NB4 (cell line): ENCODE measurements around the gene NRP2.

Experiments
- MYC ChIP-seq: IDR thresholded peaks from 2 replicates; pipeline ENCODE4 v1.6.1; 2011; ENCODE audit warnings: low read depth, low read length
- POLR2A ChIP-seq: IDR thresholded peaks from 2 replicates; pipeline ENCODE4 v1.6.1; 2011; ENCODE audit warnings: mild to moderate bottlenecking; ENCODE audit not compliant: insufficient read length; ENCODE audit errors: extremely low read depth
- TF ChIP-seq, protein P1 (sequence below): IDR thresholded peaks from one replicate; pipeline ENCODE4 v1.5.1; 2012; ENCODE audit warnings: low read depth, low read length
- TF ChIP-seq, protein P2 (sequence below): IDR thresholded peaks from 2 replicates; pipeline ENCODE4 v1.6.1; 2011; ENCODE audit warnings: low read depth, low read length

DNA sequence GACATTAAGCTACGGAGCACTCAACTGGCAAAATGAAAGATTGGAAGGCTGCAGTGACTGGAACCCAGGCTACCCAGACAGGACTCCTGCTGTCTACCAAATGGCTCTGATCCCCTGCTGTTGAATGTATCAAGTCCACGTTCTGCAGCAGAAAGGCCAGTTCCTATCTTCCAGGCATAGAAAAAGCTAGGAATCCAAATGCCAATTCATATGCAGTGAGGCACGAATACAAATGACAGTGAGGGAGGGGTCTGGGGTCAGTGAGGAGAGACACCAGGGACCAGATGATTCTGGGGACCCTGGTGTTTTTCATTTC lies 5.3 kb downstream of the NRP2 start:
- TF ChIP-seq, protein P1, sequence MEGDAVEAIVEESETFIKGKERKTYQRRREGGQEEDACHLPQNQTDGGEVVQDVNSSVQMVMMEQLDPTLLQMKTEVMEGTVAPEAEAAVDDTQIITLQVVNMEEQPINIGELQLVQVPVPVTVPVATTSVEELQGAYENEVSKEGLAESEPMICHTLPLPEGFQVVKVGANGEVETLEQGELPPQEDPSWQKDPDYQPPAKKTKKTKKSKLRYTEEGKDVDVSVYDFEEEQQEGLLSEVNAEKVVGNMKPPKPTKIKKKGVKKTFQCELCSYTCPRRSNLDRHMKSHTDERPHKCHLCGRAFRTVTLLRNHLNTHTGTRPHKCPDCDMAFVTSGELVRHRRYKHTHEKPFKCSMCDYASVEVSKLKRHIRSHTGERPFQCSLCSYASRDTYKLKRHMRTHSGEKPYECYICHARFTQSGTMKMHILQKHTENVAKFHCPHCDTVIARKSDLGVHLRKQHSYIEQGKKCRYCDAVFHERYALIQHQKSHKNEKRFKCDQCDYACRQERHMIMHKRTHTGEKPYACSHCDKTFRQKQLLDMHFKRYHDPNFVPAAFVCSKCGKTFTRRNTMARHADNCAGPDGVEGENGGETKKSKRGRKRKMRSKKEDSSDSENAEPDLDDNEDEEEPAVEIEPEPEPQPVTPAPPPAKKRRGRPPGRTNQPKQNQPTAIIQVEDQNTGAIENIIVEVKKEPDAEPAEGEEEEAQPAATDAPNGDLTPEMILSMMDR: no peak
- TF ChIP-seq MYC (no peak), POLR2A (no peak)
- TF ChIP-seq, protein P2, sequence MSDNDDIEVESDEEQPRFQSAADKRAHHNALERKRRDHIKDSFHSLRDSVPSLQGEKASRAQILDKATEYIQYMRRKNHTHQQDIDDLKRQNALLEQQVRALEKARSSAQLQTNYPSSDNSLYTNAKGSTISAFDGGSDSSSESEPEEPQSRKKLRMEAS: no peak
